GM12878 (cell line): ENCODE data around the gene NPC2. TPM values are rescaled to one million over a fixed set of nuclear protein-coding genes. Genes with fewer than 3 reads are reported as not detected.

ENCODE experiments used
- ATAC-seq: fragments of 200-7000 bp; cut with Tn5 transposase; 3 replicates; pipeline ENCODE4 v1.9.1; 2020; ENCODE audit warnings: mild to moderate bottlenecking, moderate library complexity
- BruUV-seq: library from RNA; stranded (reverse); fragments of 400-500 nt; replicated peaks from 2 replicates; lab custom pipeline; 2021; lab: Mats Ljungman, UMichigan
- CTCF ChIA-PET: fragments of 300-600 bp; sonication (Branson Sonifier 250); formaldehyde crosslinking; extraction: SDS; loops from one replicate; lab custom pipeline; 2021; ENCODE audit warnings: inconsistent platforms; lab: Yijun Ruan, JAX
- POLR2A ChIA-PET: fragments of 350-600 bp; formaldehyde crosslinking; extraction: SDS; loops from one replicate; lab custom pipeline; 2021; ENCODE audit warnings: inconsistent platforms; lab: Charles Lee
- RAD21 ChIA-PET: fragments of 300-600 bp; sonication (Branson Sonifier 250); formaldehyde crosslinking; loops from one replicate; lab custom pipeline; 2023; ENCODE audit warnings: antibody characterized with exemption; ENCODE audit not compliant: unreplicated experiment; lab: Charles Lee
- SMC1A ChIA-PET: fragments of 300-600 bp; sonication (Branson Sonifier 250); formaldehyde crosslinking; loops from one replicate; lab custom pipeline; 2023; ENCODE audit not compliant: unreplicated experiment, uncharacterized antibody; lab: Charles Lee
- DNase-seq: peaks from one replicate; pipeline ENCODE4 v3.0.0-alpha.2; 2011; ENCODE audit warnings: low read depth, low spot score
- FAIRE-seq: peaks from 3 replicates; lab custom pipeline; 2011; peaks lifted over from hg19 to GRCh38; lab: Jason Lieb, UNC
- H2AFZ ChIP-seq: 2 replicates; pipeline ENCODE4 v1.6.0; 2011; ENCODE audit warnings: low read depth, low read length, control low read depth; ENCODE audit not compliant: control insufficient read depth
- H3K27ac ChIP-seq: 2 replicates; pipeline ENCODE4 v1.5.1; 2011; ENCODE audit warnings: control low read depth; ENCODE audit not compliant: control insufficient read depth, insufficient read depth
- H3K27me3 ChIP-seq, 2 experiments: replicated peaks in 1 of 2; 2 replicates each; pipeline versions ENCODE4 v1.6.0 to v1.6.1; 2011; ENCODE audit warnings: low read length in 1 of 2; ENCODE audit not compliant: control insufficient read depth in 2 of 2, insufficient read depth in 2 of 2
- H3K36me3 ChIP-seq, 2 experiments: 2 replicates each; pipeline ENCODE4 v1.5.1; 2011; ENCODE audit warnings: low read length in 1 of 2; ENCODE audit not compliant: control insufficient read depth in 2 of 2, insufficient read depth in 2 of 2
- H3K4me1 ChIP-seq: 2 replicates; pipeline ENCODE4 v1.6.1; 2011; ENCODE audit warnings: mild to moderate bottlenecking, low read length, moderate library complexity, mixed read lengths; ENCODE audit not compliant: control insufficient read depth, insufficient read depth
- H3K4me2 ChIP-seq: 2 replicates; pipeline ENCODE4 v1.6.0; 2011; ENCODE audit warnings: control low read depth; ENCODE audit not compliant: control insufficient read depth, insufficient read depth
- H3K4me3 ChIP-seq: fragments of 200-600 bp; sonication (generic); 2 replicates; pipeline ENCODE4 v1.5.1; 2016
- H3K79me2 ChIP-seq: 2 replicates; pipeline ENCODE4 v1.6.0; 2011; ENCODE audit warnings: low read length; ENCODE audit not compliant: control insufficient read depth, insufficient read depth
- H3K9ac ChIP-seq: 2 replicates; pipeline ENCODE4 v1.8.0; 2011; ENCODE audit warnings: low read length, control low read depth, mixed read lengths; ENCODE audit not compliant: control insufficient read depth, insufficient read depth
- H3K9me3 ChIP-seq: replicated peaks from 3 replicates; pipeline ENCODE4 v1.5.1; 2011; ENCODE audit warnings: mild to moderate bottlenecking, low read length; ENCODE audit not compliant: control insufficient read depth, insufficient read depth
- H4K20me1 ChIP-seq: 2 replicates; pipeline ENCODE4 v1.6.0; 2011; ENCODE audit not compliant: control insufficient read depth, insufficient read depth
- CUX1 ChIP-seq: IDR thresholded peaks from 2 replicates; pipeline ENCODE4 v1.6.1; 2012; ENCODE audit warnings: improper control_type of control experiment, low read depth, low read length; ENCODE audit not compliant: insufficient replicate concordance
- FOXM1 ChIP-seq: IDR thresholded peaks from 2 replicates; pipeline ENCODE4 v1.6.1; 2012; ENCODE audit warnings: low read depth, mild to moderate bottlenecking, inconsistent platforms, low read length, moderate library complexity
- HDGF ChIP-seq: fragments of 450-650 bp; IDR thresholded peaks from 2 replicates; pipeline ENCODE4 v1.6.1; 2016; ENCODE audit warnings: antibody characterized with exemption
- KAT2A ChIP-seq: conservative IDR thresholded peaks from 2 replicates; pipeline ENCODE4 v1.6.1; 2011; ENCODE audit warnings: low read depth, low read length; ENCODE audit not compliant: control insufficient read depth
- NFIC ChIP-seq: IDR thresholded peaks from 2 replicates; pipeline ENCODE4 v1.6.1; 2012; ENCODE audit warnings: low read depth, mild to moderate bottlenecking, inconsistent platforms, low read length, moderate library complexity
- RAD21 ChIP-seq: IDR thresholded peaks from 2 replicates; pipeline ENCODE4 v1.6.1; 2011; ENCODE audit warnings: mild to moderate bottlenecking, low read depth, low read length, moderate library complexity; ENCODE audit not compliant: insufficient read depth
- RUNX3 ChIP-seq: IDR thresholded peaks from 2 replicates; pipeline ENCODE4 v1.6.1; 2012; ENCODE audit warnings: low read length, inconsistent platforms
- SKIL ChIP-seq: fragments of 450-650 bp; IDR thresholded peaks from 2 replicates; pipeline ENCODE4 v1.6.1; 2017; ENCODE audit warnings: mild to moderate bottlenecking, low read depth, inconsistent platforms; ENCODE audit not compliant: poor library complexity, severe bottlenecking
- WRNIP1 ChIP-seq: IDR thresholded peaks from 2 replicates; pipeline ENCODE4 v1.6.1; 2011; ENCODE audit warnings: low read depth, low read length, improper control_type of control experiment, borderline replicate concordance
- ZBED1 ChIP-seq: IDR thresholded peaks from 2 replicates; pipeline ENCODE4 v1.6.1; 2016; ENCODE audit warnings: borderline replicate concordance
- whole genome bisulfite sequencing: methylation state at CpG from one replicate; pipeline ENCODE4 v1.1.6; 2016; ENCODE audit warnings: low lambda C conversion rate; ENCODE audit not compliant: insufficient replicate concordance, insufficient coverage; ENCODE audit errors: missing lambda C conversion rate; 5-methylcytosine and 5-hydroxymethylcytosine counted together
- in situ Hi-C: fragments of 300-500 bp; cut with MboI; formaldehyde crosslinking; loops from 9 replicates; pipeline ENCODE4 v1.14.3; 2018; ENCODE audit warnings: mixed read lengths
- intact Hi-C: fragments of 100-400 bp; cut with micrococcal nuclease; formaldehyde crosslinking; loops from one replicate; pipeline ENCODE4 v1.14.2; 2022; ENCODE audit not compliant: unreplicated experiment
- polyA plus RNA-seq, 11 experiments: library from polyadenylated mRNA; depleted of rRNA in 4 of 11; unstranded in 6 of 11; stranded (reverse) in 5 of 11; fragments of >200 nt; fragmentation: Nextera tagmentation in 4 of 11; fragmentation: Illumina TruSeq in 1 of 11; extraction: Ambion mirVana in 4 of 11; extraction: Trizol in 1 of 11; gene quantifications; 1 replicate in 1 of 11; 2 replicates in 10 of 11; pipeline versions ENCODE4 v1.2.1 to v1.2.3, GENCODE V29; 2011 to 2016; ENCODE audit warnings: inconsistent platforms in 2 of 11, missing spikeins in 2 of 11, low read depth in 1 of 11
- total RNA-seq, 4 experiments: library from RNA; depleted of rRNA in 3 of 4; stranded (reverse); fragments of >200 nt in 3 of 4; fragmentation: Illumina TruSeq in 1 of 4; extraction: Trizol in 1 of 4; gene quantifications; 2 replicates each; pipeline versions ENCODE4 v1.2.1 to v1.2.3, GENCODE V29; 2013 to 2021
- TF ChIP-seq, protein P1 (sequence below): IDR thresholded peaks from 2 replicates; pipeline ENCODE4 v1.6.1; 2012; ENCODE audit warnings: low read depth, low read length, improper control_type of control experiment
- TF ChIP-seq, protein P2 (sequence below): IDR thresholded peaks from 2 replicates; pipeline ENCODE4 v1.6.1; 2011; ENCODE audit warnings: low read depth, mild to moderate bottlenecking, low read length, moderate library complexity, borderline replicate concordance; ENCODE audit errors: extremely low read depth

Gene NPC2
- total and polyA plus RNA-seq, 10 of the 15 experiments (the other 5 are each of a cell fraction or from before 2014, with no cell fraction given) = 29.5 to 109 (median 59.1) TPM

GRCh38 chr14:74507840-74508239, 14.7 kb upstream of the NPC2 start:
- Histone ChIP-seq H3K4me3 (no peak overlapping the region), H3K4me1 (no peaks in the 10 kb centered on the region), H2AFZ (no peak overlapping the region), H3K27me3 (no peaks in the 10 kb centered on the region; a peak in 1 of 4 replicates), H3K9me3 (no peaks in the 10 kb centered on the region), H4K20me1 (no peaks in the 10 kb centered on the region), H3K36me3 (no peaks in the 10 kb centered on the region), H3K79me2 (no peaks in the 10 kb centered on the region), H3K27ac (no peak overlapping the region), H3K9ac (no peak overlapping the region), H3K4me2 (no peak overlapping the region)
- FAIRE-seq (no peak), DNase-seq (no peak), ATAC-seq (no peak)
- BruUV-seq = no TSS peak
- in situ Hi-C loops (no loop called here), intact Hi-C loops (no loop called here)
- CTCF ChIA-PET = no interaction called here
- 2% methylated on average over 4 of the region's 5 CpGs for WGBS
- POLR2A ChIA-PET = no interaction called here
- RAD21 ChIA-PET = no interaction called here
- SMC1A ChIA-PET = no interaction called here
- TF ChIP-seq KAT2A (no peak), HDGF (no peak), CUX1 (no peak), ZBED1 (no peak), RAD21 (no peak), RUNX3 (no peak), WRNIP1 (no peak), FOXM1 (no peak), NFIC (no peak), SKIL (no peak)
- TF ChIP-seq, protein P1, sequence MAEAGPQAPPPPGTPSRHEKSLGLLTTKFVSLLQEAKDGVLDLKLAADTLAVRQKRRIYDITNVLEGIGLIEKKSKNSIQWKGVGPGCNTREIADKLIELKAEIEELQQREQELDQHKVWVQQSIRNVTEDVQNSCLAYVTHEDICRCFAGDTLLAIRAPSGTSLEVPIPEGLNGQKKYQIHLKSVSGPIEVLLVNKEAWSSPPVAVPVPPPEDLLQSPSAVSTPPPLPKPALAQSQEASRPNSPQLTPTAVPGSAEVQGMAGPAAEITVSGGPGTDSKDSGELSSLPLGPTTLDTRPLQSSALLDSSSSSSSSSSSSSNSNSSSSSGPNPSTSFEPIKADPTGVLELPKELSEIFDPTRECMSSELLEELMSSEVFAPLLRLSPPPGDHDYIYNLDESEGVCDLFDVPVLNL = no peak
- TF ChIP-seq, protein P2, sequence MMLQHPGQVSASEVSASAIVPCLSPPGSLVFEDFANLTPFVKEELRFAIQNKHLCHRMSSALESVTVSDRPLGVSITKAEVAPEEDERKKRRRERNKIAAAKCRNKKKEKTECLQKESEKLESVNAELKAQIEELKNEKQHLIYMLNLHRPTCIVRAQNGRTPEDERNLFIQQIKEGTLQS = no peak
